Body of pancreas (tissue), 4 donors: ENCODE measurements around the gene MGLL.

Experiments used
- POLR2A ChIP-seq, 3 donors: fragments of 450-650 bp; IDR thresholded peaks; one replicate each; pipeline ENCODE4 v1.6.1; 2016; ENCODE audit warnings: antibody characterized with exemption in 3 of 3, mild to moderate bottlenecking in 2 of 3
- TF ChIP-seq, protein P1 (sequence below), 7 experiments: fragments of 450-650 bp in 4 of 7; fragments of 200-600 bp in 3 of 7; sonication (generic) in 3 of 7; IDR thresholded peaks; one replicate each; pipeline ENCODE4 v1.5.1; 2016 to 2019; ENCODE audit warnings: antibody characterized with exemption in 7 of 7

GRCh38 chr3:127645371-127646015 lies 176.8 kb downstream of the MGLL start:
- TF ChIP-seq, protein P1, sequence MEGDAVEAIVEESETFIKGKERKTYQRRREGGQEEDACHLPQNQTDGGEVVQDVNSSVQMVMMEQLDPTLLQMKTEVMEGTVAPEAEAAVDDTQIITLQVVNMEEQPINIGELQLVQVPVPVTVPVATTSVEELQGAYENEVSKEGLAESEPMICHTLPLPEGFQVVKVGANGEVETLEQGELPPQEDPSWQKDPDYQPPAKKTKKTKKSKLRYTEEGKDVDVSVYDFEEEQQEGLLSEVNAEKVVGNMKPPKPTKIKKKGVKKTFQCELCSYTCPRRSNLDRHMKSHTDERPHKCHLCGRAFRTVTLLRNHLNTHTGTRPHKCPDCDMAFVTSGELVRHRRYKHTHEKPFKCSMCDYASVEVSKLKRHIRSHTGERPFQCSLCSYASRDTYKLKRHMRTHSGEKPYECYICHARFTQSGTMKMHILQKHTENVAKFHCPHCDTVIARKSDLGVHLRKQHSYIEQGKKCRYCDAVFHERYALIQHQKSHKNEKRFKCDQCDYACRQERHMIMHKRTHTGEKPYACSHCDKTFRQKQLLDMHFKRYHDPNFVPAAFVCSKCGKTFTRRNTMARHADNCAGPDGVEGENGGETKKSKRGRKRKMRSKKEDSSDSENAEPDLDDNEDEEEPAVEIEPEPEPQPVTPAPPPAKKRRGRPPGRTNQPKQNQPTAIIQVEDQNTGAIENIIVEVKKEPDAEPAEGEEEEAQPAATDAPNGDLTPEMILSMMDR (IDR thresholded peaks at IDR 0.05): no peak
- TF ChIP-seq POLR2A (IDR thresholded peaks at IDR 0.05): no peak
